Vagina (tissue), 2 donors: Measurements from ENCODE around the gene MEMO1.

Experiments
- POLR2A ChIP-seq, 2 donors: fragments of 450-650 bp; IDR thresholded peaks; one replicate each; pipeline ENCODE4 v1.6.1; 2017; ENCODE audit warnings: antibody characterized with exemption in 2 of 2, mild to moderate bottlenecking in 2 of 2, moderate library complexity in 2 of 2
- POLR2AphosphoS5 ChIP-seq, 2 donors: sonication (generic); formaldehyde crosslinking; IDR thresholded peaks; one replicate each; pipeline ENCODE4 v1.9.0; 2017; ENCODE audit warnings: antibody characterized with exemption in 2 of 2, mild to moderate bottlenecking in 2 of 2, low read depth in 1 of 2; ENCODE audit not compliant: insufficient read depth in 1 of 2
- TF ChIP-seq, protein P1 (sequence below), 3 experiments: fragments of 450-650 bp in 2 of 3; fragments of 200-600 bp in 1 of 3; sonication (generic) in 1 of 3; IDR thresholded peaks; one replicate each; pipeline ENCODE4 v1.5.1; 2017 to 2019; ENCODE audit warnings: antibody characterized with exemption in 3 of 3, mild to moderate bottlenecking in 2 of 3, moderate library complexity in 2 of 3

DNA sequence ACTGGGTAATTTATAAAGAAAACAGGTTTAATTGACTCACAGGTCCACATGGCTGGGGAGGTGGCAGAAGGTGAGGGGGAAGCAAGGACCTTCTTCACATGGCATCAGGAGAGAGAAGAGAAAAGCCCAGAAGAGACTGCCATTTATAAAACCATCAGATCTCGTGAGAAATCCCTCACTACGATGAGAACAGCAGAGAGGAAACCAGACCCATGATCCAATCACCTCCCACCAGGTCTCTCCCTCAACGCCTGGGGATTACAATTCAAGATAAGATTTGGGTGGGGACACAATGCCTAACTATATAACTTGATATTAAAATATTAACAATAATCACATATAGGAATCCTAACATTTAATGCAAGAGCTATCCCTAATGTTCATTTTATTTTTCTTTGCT, 31.8 kb downstream of the MEMO1 start:
- TF ChIP-seq, protein P1, sequence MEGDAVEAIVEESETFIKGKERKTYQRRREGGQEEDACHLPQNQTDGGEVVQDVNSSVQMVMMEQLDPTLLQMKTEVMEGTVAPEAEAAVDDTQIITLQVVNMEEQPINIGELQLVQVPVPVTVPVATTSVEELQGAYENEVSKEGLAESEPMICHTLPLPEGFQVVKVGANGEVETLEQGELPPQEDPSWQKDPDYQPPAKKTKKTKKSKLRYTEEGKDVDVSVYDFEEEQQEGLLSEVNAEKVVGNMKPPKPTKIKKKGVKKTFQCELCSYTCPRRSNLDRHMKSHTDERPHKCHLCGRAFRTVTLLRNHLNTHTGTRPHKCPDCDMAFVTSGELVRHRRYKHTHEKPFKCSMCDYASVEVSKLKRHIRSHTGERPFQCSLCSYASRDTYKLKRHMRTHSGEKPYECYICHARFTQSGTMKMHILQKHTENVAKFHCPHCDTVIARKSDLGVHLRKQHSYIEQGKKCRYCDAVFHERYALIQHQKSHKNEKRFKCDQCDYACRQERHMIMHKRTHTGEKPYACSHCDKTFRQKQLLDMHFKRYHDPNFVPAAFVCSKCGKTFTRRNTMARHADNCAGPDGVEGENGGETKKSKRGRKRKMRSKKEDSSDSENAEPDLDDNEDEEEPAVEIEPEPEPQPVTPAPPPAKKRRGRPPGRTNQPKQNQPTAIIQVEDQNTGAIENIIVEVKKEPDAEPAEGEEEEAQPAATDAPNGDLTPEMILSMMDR (IDR thresholded peaks at IDR 0.05): no peak
- TF ChIP-seq POLR2AphosphoS5 (IDR thresholded peaks at IDR 0.05; ENCODE audit: insufficient read depth in 1 of 2, low read depth in 1 of 2) (no peak), POLR2A (IDR thresholded peaks at IDR 0.05) (no peak)
